T-cell (primary cell): ENCODE data around the gene FOXF2. TPM values are rescaled to one million over a fixed set of nuclear protein-coding genes. Genes with fewer than 3 reads are reported as not detected.

ENCODE experiments used
- ATAC-seq, 4 experiments: fragments of 200-7000 bp in 3 of 4; fragments of 150-1000 bp in 1 of 4; cut with Tn5 transposase; replicated peaks in 1 of 4; 1 replicate in 3 of 4; 2 replicates in 1 of 4; pipeline ENCODE4 v1.10.0; 2021; ENCODE audit warnings: moderate library complexity in 3 of 4, mild to moderate bottlenecking in 2 of 4, moderate number of reproducible peaks in 1 of 4
- CTCF ChIA-PET, 2 donors: fragments of 300-600 bp; sonication (Branson Sonifier 250); formaldehyde crosslinking; loops; one replicate each; lab custom pipeline; 2022; ENCODE audit warnings: antibody characterized with exemption in 2 of 2; lab: Charles Lee
- POLR2A ChIA-PET, 2 donors: fragments of 300-600 bp; sonication (Branson Sonifier 250); formaldehyde crosslinking; loops; one replicate each; lab custom pipeline; 2022; ENCODE audit warnings: antibody characterized with exemption in 2 of 2; lab: Charles Lee
- DNase-seq, 35 experiments: peaks; one replicate each; pipeline versions ENCODE4 v3.0.0 to v3.0.0-alpha.2; 2013 to 2023
- H3K27ac ChIP-seq: one replicate; pipeline ENCODE4 v1.5.1; 2013; ENCODE audit warnings: low read length
- H3K27me3 ChIP-seq, 2 experiments: replicated peaks in 1 of 2; 1 replicate in 1 of 2; 2 replicates in 1 of 2; pipeline versions ENCODE4 v1.6.1 to v1.7.0; 2013; ENCODE audit warnings: low read length in 1 of 2, mixed read lengths in 1 of 2; ENCODE audit not compliant: control insufficient read depth in 2 of 2, insufficient read depth in 2 of 2; ENCODE audit errors: extremely low read depth in 1 of 2
- H3K36me3 ChIP-seq, 2 donors: 1 replicate in 1 of 2; 2 replicates in 1 of 2; pipeline versions ENCODE4 v1.6.1 to v1.7.0; 2013; ENCODE audit warnings: low read length in 1 of 2; ENCODE audit not compliant: control insufficient read depth in 2 of 2, insufficient read depth in 1 of 2; ENCODE audit errors: extremely low read depth in 1 of 2
- H3K4me1 ChIP-seq, 2 experiments: 1 replicate in 1 of 2; 2 replicates in 1 of 2; pipeline versions ENCODE4 v1.6.1 to v1.7.0; 2013; ENCODE audit warnings: low read length in 2 of 2, mixed read lengths in 1 of 2; ENCODE audit not compliant: insufficient read depth in 2 of 2, control insufficient read depth in 1 of 2; ENCODE audit errors: extremely low read depth in 1 of 2
- H3K4me3 ChIP-seq, 2 donors: 1 replicate in 1 of 2; 2 replicates in 1 of 2; pipeline versions ENCODE4 v1.5.1 to v1.7.0; 2013; ENCODE audit warnings: mild to moderate bottlenecking in 2 of 2, low read length in 1 of 2, moderate library complexity in 1 of 2; ENCODE audit not compliant: control insufficient read depth in 1 of 2; ENCODE audit errors: extremely low read depth in 1 of 2
- H3K9me3 ChIP-seq: 2 replicates; pipeline ENCODE4 v1.7.0; 2013
- H3K27ac Mint-ChIP-seq, 2 donors: one replicate each; pipeline ENCODE4 v1.8.0; 2020 to 2021; ENCODE audit warnings: mild to moderate bottlenecking in 2 of 2, mixed read lengths in 2 of 2
- H3K27me3 Mint-ChIP-seq, 2 donors: one replicate each; pipeline ENCODE4 v1.8.0; 2021 to 2022; ENCODE audit warnings: mixed read lengths in 2 of 2
- H3K36me3 Mint-ChIP-seq: one replicate; pipeline ENCODE4 v1.8.0; 2021; ENCODE audit warnings: mixed read lengths
- H3K4me1 Mint-ChIP-seq, 3 donors: one replicate each; pipeline ENCODE4 v1.8.0; 2020 to 2022; ENCODE audit warnings: mixed read lengths in 3 of 3, mild to moderate bottlenecking in 1 of 3
- H3K4me3 Mint-ChIP-seq, 3 donors: one replicate each; pipeline ENCODE4 v1.8.0; 2020 to 2022; ENCODE audit warnings: mild to moderate bottlenecking in 3 of 3, mixed read lengths in 3 of 3, moderate library complexity in 3 of 3
- H3K9me3 Mint-ChIP-seq, 3 donors: one replicate each; pipeline ENCODE4 v1.8.0; 2020 to 2022; ENCODE audit warnings: mixed read lengths in 3 of 3
- WGBS: methylation state at CpG from one replicate; pipeline ENCODE4 v1.1.5; 2013; ENCODE audit warnings: missing lambda C conversion rate; ENCODE audit not compliant: insufficient coverage; 5-methylcytosine and 5-hydroxymethylcytosine counted together
- total RNA-seq, 35 experiments: library from RNA in 6 of 35; stranded (reverse) in 6 of 35; fragments of 120-200 nt in 1 of 35; gene quantifications; one replicate each; pipeline versions ENCODE4 v1.2.1 to v1.2.4 and lab custom pipeline; 2013 to 2026

The FOXF2 gene
- total RNA-seq, 5 donors from 2014 or later (not counting 1 experiment from before 2014, with no cell fraction given) = not detected

- CTCF ChIA-PET = no interaction called here
Measured at GRCh38 chr6:1388630-1389368, 577 bp upstream of the FOXF2 start.

GRCh38 chr6:1390133-1390945, 963 bp downstream of the FOXF2 start:
- Histone ChIP-seq H3K4me3 (peak overlapping the region in 1 of 2 donors; percentile 40), H3K9me3 (no peaks in the 10 kb centered on the region), H3K4me1 (peaks cover 0 to 32% of the 10 kb centered on the region in 2 experiments), H3K27ac (no peak overlapping the region), H3K36me3 (no peaks in the 10 kb centered on the region), H3K27me3 (peaks cover 12 to 77% of the 10 kb centered on the region in 2 experiments)
- DNase-seq (peak in 1 of 35 experiments; percentile 9), ATAC-seq (peak in 3 of 4 experiments; percentile 27 to 34 (median 30))
- WGBS = 4% methylated on average over 106 of the region's 106 CpGs
- no peaks in the 10 kb centered on the region for H3K9me3 Mint-ChIP-seq
- H3K36me3 Mint-ChIP-seq = no peaks in the 10 kb centered on the region
- H3K27ac Mint-ChIP-seq = no peak overlapping the region
- peaks cover 16 to 34% (median 29%) of the 10 kb centered on the region in 3 donors for H3K4me1 Mint-ChIP-seq
- H3K4me3 Mint-ChIP-seq = peak overlapping the region; percentile 59 to 73 (median 71)
- ChIA-PET POLR2A (no interaction called here), CTCF (no interaction called here)
- H3K27me3 Mint-ChIP-seq = peaks cover 67 to 74% of the 10 kb centered on the region in 2 donors

More at GRCh38 chr6:1388630-1389368, 577 bp upstream of the FOXF2 start:
- POLR2A ChIA-PET = no interaction called here
- peaks cover 20 to 33% (median 33%) of the 10 kb centered on the region in 3 donors for H3K4me1 Mint-ChIP-seq
- Histone ChIP-seq H3K27ac (no peak overlapping the region), H3K4me3 (no peak overlapping the region), H3K4me1 (peaks cover 0 to 34% of the 10 kb centered on the region in 2 experiments), H3K27me3 (peaks cover 8 to 81% of the 10 kb centered on the region in 2 experiments), H3K9me3 (no peaks in the 10 kb centered on the region), H3K36me3 (no peaks in the 10 kb centered on the region)
- DNase-seq = no peak
- peak overlapping the region in 1 of 2 donors; percentile 59 for H3K27ac Mint-ChIP-seq
- ATAC-seq = no peak
- no peaks in the 10 kb centered on the region for H3K9me3 Mint-ChIP-seq
- peak overlapping the region; percentile 64 to 84 (median 71) for H3K4me3 Mint-ChIP-seq
- peaks cover 60 to 69% of the 10 kb centered on the region in 2 donors for H3K27me3 Mint-ChIP-seq
- WGBS = 9% methylated on average over 32 of the region's 36 CpGs
- no peaks in the 10 kb centered on the region for H3K36me3 Mint-ChIP-seq

DNA sequence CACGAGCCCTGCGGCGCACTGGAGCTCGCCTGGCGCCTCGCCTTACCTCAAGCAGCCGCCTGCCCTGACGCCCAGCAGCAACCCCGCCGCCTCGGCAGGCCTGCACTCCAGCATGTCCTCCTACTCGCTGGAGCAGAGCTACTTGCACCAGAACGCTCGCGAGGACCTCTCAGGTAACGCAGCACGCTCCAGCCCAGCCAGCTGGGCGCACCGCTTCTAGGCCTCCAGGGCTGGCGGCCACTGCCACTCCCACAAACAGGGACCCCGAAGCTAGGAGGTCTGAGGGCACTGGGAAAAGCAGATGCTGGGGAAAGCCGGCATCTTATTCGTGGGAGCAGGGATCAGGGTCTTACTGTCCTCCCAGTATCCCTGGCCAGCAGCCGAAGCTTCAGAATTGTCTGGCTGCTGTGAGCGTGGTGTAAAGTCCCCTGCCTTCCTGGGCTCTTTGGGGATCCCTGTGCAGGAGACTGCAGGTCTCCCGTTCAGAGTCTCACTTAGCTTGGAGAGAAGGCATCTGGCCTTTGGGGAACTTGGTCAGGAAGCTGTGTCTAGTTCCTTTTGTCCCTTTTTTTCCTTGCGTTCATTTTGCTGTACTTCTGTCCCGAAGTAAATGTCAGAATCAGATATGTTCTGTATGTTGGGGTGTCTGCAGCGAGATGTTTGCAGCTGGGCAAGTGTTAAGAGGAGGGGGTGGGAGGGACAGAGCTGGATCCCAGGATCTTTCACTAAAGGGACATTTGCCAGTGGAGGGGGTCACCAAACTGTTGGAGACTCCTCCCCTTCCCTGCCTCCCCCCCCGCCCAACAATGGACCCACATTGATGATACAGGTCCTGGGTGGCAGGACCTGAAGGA, 1.8 kb downstream of the FOXF2 start:
- H3K9me3 Mint-ChIP-seq = no peaks in the 10 kb centered on the region
- ATAC-seq (no peak), DNase-seq (no peak)
- H3K4me3 Mint-ChIP-seq = peak overlapping the region in 2 of 3 donors; percentile 17 to 50
- peaks cover 8 to 79% of the 10 kb centered on the region in 2 experiments for H3K27me3 ChIP-seq
- CTCF ChIA-PET = no interaction called here
- peaks cover 14 to 31% (median 23%) of the 10 kb centered on the region in 3 donors for H3K4me1 Mint-ChIP-seq
- H3K4me3 ChIP-seq = no peak overlapping the region
- no peak overlapping the region for H3K27ac ChIP-seq
- no peaks in the 10 kb centered on the region for H3K9me3 ChIP-seq
- peaks cover 0 to 26% of the 10 kb centered on the region in 2 experiments for H3K4me1 ChIP-seq
- POLR2A ChIA-PET = no interaction called here
- no peaks in the 10 kb centered on the region for H3K36me3 Mint-ChIP-seq
- H3K36me3 ChIP-seq = no peaks in the 10 kb centered on the region
- H3K27ac Mint-ChIP-seq = no peak overlapping the region
- H3K27me3 Mint-ChIP-seq = peaks cover 64 to 74% of the 10 kb centered on the region in 2 donors
- 10% methylated on average over 25 of the region's 30 CpGs for WGBS

GRCh38 chr6:1391800-1392309, 2.5 kb downstream of the FOXF2 start:
- H3K4me1 Mint-ChIP-seq = peaks cover 17 to 35% (median 25%) of the 10 kb centered on the region in 3 donors
- Histone ChIP-seq H3K27ac (no peak overlapping the region), H3K27me3 (peaks cover 4 to 80% of the 10 kb centered on the region in 2 experiments), H3K4me1 (peaks cover 0 to 26% of the 10 kb centered on the region in 2 experiments), H3K9me3 (no peaks in the 10 kb centered on the region), H3K36me3 (no peaks in the 10 kb centered on the region), H3K4me3 (no peak overlapping the region)
- H3K27ac Mint-ChIP-seq = no peak overlapping the region
- 34% methylated on average over 6 of the region's 11 CpGs for WGBS
- no peaks in the 10 kb centered on the region for H3K36me3 Mint-ChIP-seq
- no peaks in the 10 kb centered on the region for H3K9me3 Mint-ChIP-seq
- ChIA-PET POLR2A (no interaction called here), CTCF (no interaction called here)
- DNase-seq (no peak), ATAC-seq (no peak)
- H3K4me3 Mint-ChIP-seq = peak overlapping the region in 1 of 3 donors; percentile 50
- H3K27me3 Mint-ChIP-seq = peaks cover 64 to 74% of the 10 kb centered on the region in 2 donors

DNA sequence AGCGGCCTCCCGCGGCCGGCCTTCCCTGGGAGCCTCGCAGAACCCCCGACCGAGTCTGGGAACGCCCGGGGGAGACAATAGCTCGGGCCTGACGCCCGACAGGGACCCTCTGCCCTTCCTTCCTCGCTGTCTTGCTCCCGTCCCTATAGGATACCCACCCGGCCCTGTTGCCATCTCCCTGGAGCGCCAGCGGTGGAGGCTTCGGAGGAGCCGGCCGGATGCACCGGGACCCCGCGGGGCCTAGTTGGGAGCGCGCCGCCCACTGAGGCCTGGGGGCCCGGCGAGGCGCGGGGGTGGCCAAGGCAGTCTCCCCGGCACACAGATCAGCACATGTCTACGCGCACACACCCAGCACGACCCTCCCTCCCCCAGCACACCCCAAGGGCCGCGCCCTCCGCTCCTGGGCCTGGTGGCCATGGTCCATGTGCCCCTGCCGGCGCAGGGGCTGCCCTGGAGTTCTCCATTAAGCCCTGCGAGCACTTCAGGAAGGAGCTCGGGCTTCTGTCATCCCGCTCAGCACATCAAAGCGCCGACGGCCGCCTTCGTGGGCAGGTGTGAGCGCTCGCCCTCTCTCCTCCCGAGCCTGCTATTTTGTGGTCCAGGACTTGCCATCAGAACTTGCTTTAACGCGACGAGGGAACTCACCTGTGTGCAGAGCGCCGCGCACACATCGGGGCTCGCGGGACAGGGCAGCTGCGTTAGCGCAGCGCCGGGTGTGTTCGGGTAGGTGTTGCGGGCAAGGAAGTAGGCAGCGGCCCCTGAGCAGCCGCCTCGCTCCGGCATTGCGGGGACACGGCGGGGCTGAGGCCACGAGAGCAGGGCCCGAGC, 3.7 kb downstream of the FOXF2 start:
- CTCF ChIA-PET = no interaction called here
- Histone ChIP-seq H3K4me1 (peaks cover 0 to 26% of the 10 kb centered on the region in 2 experiments), H3K36me3 (no peaks in the 10 kb centered on the region), H3K9me3 (no peaks in the 10 kb centered on the region), H3K27me3 (peaks cover 6 to 77% of the 10 kb centered on the region in 2 experiments), H3K4me3 (no peak overlapping the region), H3K27ac (no peak overlapping the region)
- Mint-ChIP-seq H3K4me1 (peaks cover 16 to 37% (median 24%) of the 10 kb centered on the region in 3 donors), H3K27ac (no peak overlapping the region), H3K4me3 (peak overlapping the region in 1 of 3 donors; percentile 46), H3K27me3 (peaks cover 63 to 73% of the 10 kb centered on the region in 2 donors), H3K36me3 (no peaks in the 10 kb centered on the region), H3K9me3 (no peaks in the 10 kb centered on the region)
- 8% methylated on average over 72 of the region's 74 CpGs for WGBS
- POLR2A ChIA-PET = no interaction called here
- DNase-seq = no peak
- no peak for ATAC-seq
